Calu3 (cell line): ENCODE results near the gene SETD2. TPM values are rescaled to one million over a fixed set of nuclear protein-coding genes. Genes with fewer than 3 reads are reported as not detected.

Source experiments
- BruUV-seq: library from RNA; stranded (reverse); fragments of 400-500 nt; replicated peaks from 2 replicates; lab custom pipeline; 2021; lab: Mats Ljungman, UMichigan
- CTCF ChIA-PET: fragments of 300-600 bp; sonication (Branson Sonifier 250); formaldehyde crosslinking; loops from one replicate; lab custom pipeline; 2022; ENCODE audit warnings: antibody characterized with exemption; lab: Charles Lee
- DNase-seq: peaks from one replicate; pipeline ENCODE4 v3.0.0; 2022
- H3K27ac Mint-ChIP-seq: one replicate; pipeline ENCODE4 v1.8.0; 2022; ENCODE audit warnings: mixed read lengths; ENCODE audit not compliant: unreplicated experiment
- H3K27me3 Mint-ChIP-seq: one replicate; pipeline ENCODE4 v1.8.0; 2022; ENCODE audit warnings: mixed read lengths; ENCODE audit not compliant: unreplicated experiment
- H3K36me3 Mint-ChIP-seq: one replicate; pipeline ENCODE4 v1.8.0; 2022; ENCODE audit warnings: mild to moderate bottlenecking, moderate library complexity, mixed read lengths; ENCODE audit not compliant: insufficient read depth, unreplicated experiment
- H3K4me1 Mint-ChIP-seq: one replicate; pipeline ENCODE4 v1.8.0; 2022; ENCODE audit warnings: mild to moderate bottlenecking, low read depth, mixed read lengths; ENCODE audit not compliant: unreplicated experiment
- H3K4me3 Mint-ChIP-seq: one replicate; pipeline ENCODE4 v1.8.0; 2022; ENCODE audit warnings: mild to moderate bottlenecking, low read depth, moderate library complexity, mixed read lengths; ENCODE audit not compliant: unreplicated experiment
- H3K9me3 Mint-ChIP-seq: one replicate; pipeline ENCODE4 v1.8.0; 2022; ENCODE audit warnings: low read depth, mixed read lengths; ENCODE audit not compliant: unreplicated experiment
- intact Hi-C: fragments of 100-400 bp; cut with micrococcal nuclease; formaldehyde crosslinking; loops from one replicate; pipeline ENCODE4 v1.10.0; 2022; ENCODE audit not compliant: unreplicated experiment
- total RNA-seq: library from RNA; stranded (reverse); gene quantifications from 2 replicates; pipeline ENCODE4 v1.2.3, GENCODE V29; 2022
- TF ChIP-seq, protein P1 (sequence below): fragments of 200-600 bp; IDR thresholded peaks from one replicate; pipeline ENCODE4 v1.8.0; 2022; ENCODE audit warnings: antibody characterized with exemption; ENCODE audit not compliant: unreplicated experiment

SETD2 gene
- total RNA-seq, 1 experiment from 2014 or later: 39.2 TPM

GRCh38 chr3:47003461-47004368 is 160.2 kb downstream of the SETD2 start:
- TF ChIP-seq, protein P1, sequence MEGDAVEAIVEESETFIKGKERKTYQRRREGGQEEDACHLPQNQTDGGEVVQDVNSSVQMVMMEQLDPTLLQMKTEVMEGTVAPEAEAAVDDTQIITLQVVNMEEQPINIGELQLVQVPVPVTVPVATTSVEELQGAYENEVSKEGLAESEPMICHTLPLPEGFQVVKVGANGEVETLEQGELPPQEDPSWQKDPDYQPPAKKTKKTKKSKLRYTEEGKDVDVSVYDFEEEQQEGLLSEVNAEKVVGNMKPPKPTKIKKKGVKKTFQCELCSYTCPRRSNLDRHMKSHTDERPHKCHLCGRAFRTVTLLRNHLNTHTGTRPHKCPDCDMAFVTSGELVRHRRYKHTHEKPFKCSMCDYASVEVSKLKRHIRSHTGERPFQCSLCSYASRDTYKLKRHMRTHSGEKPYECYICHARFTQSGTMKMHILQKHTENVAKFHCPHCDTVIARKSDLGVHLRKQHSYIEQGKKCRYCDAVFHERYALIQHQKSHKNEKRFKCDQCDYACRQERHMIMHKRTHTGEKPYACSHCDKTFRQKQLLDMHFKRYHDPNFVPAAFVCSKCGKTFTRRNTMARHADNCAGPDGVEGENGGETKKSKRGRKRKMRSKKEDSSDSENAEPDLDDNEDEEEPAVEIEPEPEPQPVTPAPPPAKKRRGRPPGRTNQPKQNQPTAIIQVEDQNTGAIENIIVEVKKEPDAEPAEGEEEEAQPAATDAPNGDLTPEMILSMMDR: no peak
- no peaks in the 10 kb centered on the region for H3K4me1 Mint-ChIP-seq
- peaks cover 42% of the 10 kb centered on the region for H3K36me3 Mint-ChIP-seq
- CTCF ChIA-PET: interaction anchor here (0.9 kb wide), 1 partner anchor 68 kb away, joined by 3 read pairs; no protein-coding TSS in a partner anchor
- no peaks in the 10 kb centered on the region for H3K27me3 Mint-ChIP-seq
- intact Hi-C loops: no loop called here
- DNase-seq: no peak
- no peak overlapping the region for H3K27ac Mint-ChIP-seq
- H3K4me3 Mint-ChIP-seq: no peak overlapping the region
- no TSS peak for BruUV-seq
- H3K9me3 Mint-ChIP-seq: no peaks in the 10 kb centered on the region

- no peak overlapping the region for H3K27ac Mint-ChIP-seq
- CTCF ChIA-PET: no interaction called here
- no peak for DNase-seq
- H3K4me3 Mint-ChIP-seq: no peak overlapping the region
- intact Hi-C loops: no loop called here
- no peaks in the 10 kb centered on the region for H3K9me3 Mint-ChIP-seq
- H3K36me3 Mint-ChIP-seq: peaks cover 49% of the 10 kb centered on the region
- no peaks in the 10 kb centered on the region for H3K4me1 Mint-ChIP-seq
- TF ChIP-seq, protein P1: no peak
- H3K27me3 Mint-ChIP-seq: no peaks in the 10 kb centered on the region
- BruUV-seq: no TSS peak
Observed at GRCh38 chr3:47003056-47003410, 160.9 kb downstream of the SETD2 start.

GRCh38 chr3:47002171-47003055 is 161.5 kb downstream of the SETD2 start:
- Mint-ChIP-seq H3K27me3 (no peaks in the 10 kb centered on the region), H3K36me3 (peaks cover 47% of the 10 kb centered on the region), H3K27ac (no peak overlapping the region), H3K9me3 (no peaks in the 10 kb centered on the region), H3K4me3 (no peak overlapping the region), H3K4me1 (no peaks in the 10 kb centered on the region)
- intact Hi-C loops: no loop called here
- TSS peak; percentile 7 for BruUV-seq
- no peak for DNase-seq
- TF ChIP-seq, protein P1: no peak
- CTCF ChIA-PET: interaction anchor here (0.5 kb wide), 1 partner anchor 312 kb away, joined by 3 read pairs; no protein-coding TSS in a partner anchor

DNA sequence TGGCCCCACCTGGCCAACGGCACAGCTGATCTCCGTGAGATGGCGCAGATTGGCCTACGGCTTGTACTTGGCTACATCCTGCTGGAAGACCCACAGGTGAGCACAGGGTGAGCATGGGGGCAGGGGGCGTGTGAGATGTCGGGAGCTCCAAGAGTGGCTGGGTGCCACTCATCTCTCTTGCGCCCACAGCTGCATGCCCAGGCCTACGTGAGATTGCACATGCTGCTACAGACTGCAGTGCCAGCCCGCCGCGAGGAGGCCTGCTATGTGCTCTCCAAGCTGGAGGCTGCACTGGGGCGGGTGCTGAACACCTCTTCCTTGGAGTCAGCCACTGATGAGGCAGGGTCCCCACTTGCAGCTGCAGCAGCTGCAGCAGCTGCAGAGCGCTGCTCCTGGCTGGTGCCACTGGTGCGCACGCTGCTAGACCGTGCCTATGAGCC is 162.2 kb downstream of the SETD2 start:
- no peaks in the 10 kb centered on the region for H3K27me3 Mint-ChIP-seq
- peaks cover 45% of the 10 kb centered on the region for H3K36me3 Mint-ChIP-seq
- DNase-seq: no peak
- CTCF ChIA-PET: no interaction called here
- BruUV-seq: no TSS peak
- H3K9me3 Mint-ChIP-seq: no peaks in the 10 kb centered on the region
- H3K27ac Mint-ChIP-seq: no peak overlapping the region
- H3K4me1 Mint-ChIP-seq: no peaks in the 10 kb centered on the region
- H3K4me3 Mint-ChIP-seq: no peak overlapping the region
- intact Hi-C loops: no loop called here
- TF ChIP-seq, protein P1: no peak
